Mucosa of descending colon (tissue), 3 donors: ENCODE measurements around the gene HDAC4. TPM values are rescaled to one million over a fixed set of nuclear protein-coding genes. Genes with fewer than 3 reads are reported as not detected.

ENCODE experiments used
- ATAC-seq: fragments of 200-7000 bp; cut with Tn5 transposase; one replicate; pipeline ENCODE4 v1.9.1; 2020; ENCODE audit warnings: mild to moderate bottlenecking, moderate library complexity
- DNase-seq, 3 donors: peaks; one replicate each; pipeline ENCODE4 v3.0.0-alpha.2; 2020
- H3K36me3 ChIP-seq: fragments of 200-600 bp; one replicate; pipeline ENCODE4 v1.8.0; 2021; ENCODE audit warnings: low read depth, mild to moderate bottlenecking
- H3K4me1 ChIP-seq: fragments of 200-600 bp; one replicate; pipeline ENCODE4 v1.8.0; 2021; ENCODE audit warnings: low read depth, mild to moderate bottlenecking
- H3K4me3 ChIP-seq: fragments of 200-600 bp; one replicate; pipeline ENCODE4 v1.8.0; 2021; ENCODE audit warnings: mild to moderate bottlenecking
- H3K9me3 ChIP-seq: fragments of 200-600 bp; one replicate; pipeline ENCODE4 v1.8.0; 2021; ENCODE audit warnings: mild to moderate bottlenecking
- CTCF ChIP-seq: fragments of 200-600 bp; IDR thresholded peaks from one replicate; pipeline ENCODE4 v1.8.0; 2022; ENCODE audit warnings: antibody characterized with exemption, mild to moderate bottlenecking
- intact Hi-C, 2 donors: fragments of 100-400 bp; cut with DNase I in 1 of 2; cut with micrococcal nuclease in 1 of 2; formaldehyde crosslinking; loops; one replicate each; pipeline versions ENCODE4 v1.11.0 to v1.11.1; 2022; cut with DNase I, micrococcal nuclease
- total RNA-seq, 3 donors: library from RNA; stranded (reverse); fragmentation: NEBNext Ultra II Directional in 2 of 3; extraction: Animal tissue kit (Norgen Biotek cat#: 25700) in 2 of 3; gene quantifications; one replicate each; pipeline versions ENCODE4 v1.2.1 to v1.2.4, GENCODE V29; 2021 to 2023
- donor health status: DM: no; HTN: no; CAD: no; lungs with moderate emphysema.
- donor health status: DM: no; HTN: no; CAD: no.
- donor health status: DM: no; HTN: yes; CAD: no.

The HDAC4 gene
- total RNA-seq, 3 donors from 2014 or later = 41.4 to 147 (median 44.0) TPM

- Histone ChIP-seq H3K36me3 (no peaks in the 10 kb centered on the region), H3K4me1 (no peaks in the 10 kb centered on the region), H3K9me3 (no peaks in the 10 kb centered on the region), H3K4me3 (no peak overlapping the region)
- intact Hi-C loops = no loop called here
- DNase-seq (peak in 1 of 3 donors; percentile 13), ATAC-seq (no peak)
- no peak for TF ChIP-seq CTCF
These were observed 13.0 kb downstream of the HDAC4 start for GRCh38 chr2:239387811-239388210.

GRCh38 chr2:239386872-239387445 is 13.9 kb downstream of the HDAC4 start:
- Histone ChIP-seq H3K9me3 (no peaks in the 10 kb centered on the region), H3K36me3 (no peaks in the 10 kb centered on the region), H3K4me3 (no peak overlapping the region), H3K4me1 (no peaks in the 10 kb centered on the region)
- peak in 1 of 3 donors; percentile 3 for DNase-seq
- ATAC-seq = no peak
- intact Hi-C loops = no loop called here
- no peak for TF ChIP-seq CTCF

- no peak for DNase-seq
- intact Hi-C loops = no loop called here
- Histone ChIP-seq H3K36me3 (no peaks in the 10 kb centered on the region), H3K9me3 (no peaks in the 10 kb centered on the region), H3K4me1 (no peaks in the 10 kb centered on the region), H3K4me3 (no peak overlapping the region)
- no peak for ATAC-seq
- no peak for TF ChIP-seq CTCF
These were observed 14.7 kb downstream of the HDAC4 start for GRCh38 chr2:239386001-239386670.

- Histone ChIP-seq H3K36me3 (no peaks in the 10 kb centered on the region), H3K9me3 (no peaks in the 10 kb centered on the region), H3K4me3 (no peak overlapping the region), H3K4me1 (no peaks in the 10 kb centered on the region)
- no peak for ATAC-seq
- intact Hi-C loops = no loop called here
- no peak for TF ChIP-seq CTCF
- peak in 1 of 3 donors; percentile 17 for DNase-seq
These were observed 15.5 kb downstream of the HDAC4 start for GRCh38 chr2:239385096-239386000.

GRCh38 chr2:239383759-239384156 is 17.1 kb downstream of the HDAC4 start:
- ATAC-seq (no peak), DNase-seq (peak in 1 of 3 donors; percentile 9)
- intact Hi-C loops = no loop called here

More at GRCh38 chr2:239383759-239384156, 17.1 kb downstream of the HDAC4 start:
- TF ChIP-seq CTCF = no peak
- H3K4me1 ChIP-seq = no peaks in the 10 kb centered on the region
- H3K36me3 ChIP-seq = no peaks in the 10 kb centered on the region
- H3K9me3 ChIP-seq = no peaks in the 10 kb centered on the region
- no peak overlapping the region for H3K4me3 ChIP-seq
